ENCODE results near the gene PRSS48.
"Not testable (repeated sequence)": the region's sequence is repeated elsewhere in the genome, so short reads cannot be mapped to it uniquely, and the experiment has no call there.

The PRSS48 gene

DNA sequence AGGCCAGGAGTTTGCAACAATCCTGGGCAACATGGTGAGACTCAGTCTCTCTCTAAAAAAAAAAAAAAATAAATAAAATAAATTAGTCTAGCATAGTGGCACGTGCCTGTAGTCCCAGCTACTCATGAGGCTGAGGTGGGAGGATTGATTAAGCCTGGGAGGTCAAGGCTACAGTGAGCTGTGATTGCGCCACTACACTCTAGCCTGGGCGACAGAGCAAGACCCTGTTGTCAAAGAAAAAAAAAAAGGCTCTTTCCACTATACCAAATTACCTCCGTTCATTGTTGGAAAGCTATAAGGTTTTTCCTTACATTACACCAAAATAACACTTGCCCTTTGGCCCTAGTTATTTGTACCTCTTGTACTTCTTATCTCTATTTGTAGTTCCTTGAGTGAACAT is 9.9 kb upstream of the PRSS48 start:
- Histone ChIP-seq H3K79me2 (ENCODE audit: low read length) (no peaks in the 10 kb centered on the region), H3K9ac (ENCODE audit: low read length) (no peak overlapping the region), H3K36me3 (replicated peaks; ENCODE audit: low read depth, low read length) (no peaks in the 10 kb centered on the region), H4K20me1 (ENCODE audit: insufficient read depth, low read length) (no peaks in the 10 kb centered on the region), H3K27me3 (ENCODE audit: low read depth, low read length) (no peaks in the 10 kb centered on the region), H3K4me2 (ENCODE audit: low read length) (no peak overlapping the region), H2AFZ (ENCODE audit: low read depth, low read length) (no peak overlapping the region), H3K9me3 (ENCODE audit: insufficient read depth, low read length) (no peaks in the 10 kb centered on the region), H3K4me1 (ENCODE audit: low read length) (no peaks in the 10 kb centered on the region), H3K27ac (ENCODE audit: low read length) (no peak overlapping the region), H3K4me3 (ENCODE audit: low read length) (no peak overlapping the region)
- no peak for TF ChIP-seq EZH2phosphoT487 (IDR thresholded peaks at IDR 0.05; ENCODE audit: low read depth)
- TF ChIP-seq, protein P1, sequence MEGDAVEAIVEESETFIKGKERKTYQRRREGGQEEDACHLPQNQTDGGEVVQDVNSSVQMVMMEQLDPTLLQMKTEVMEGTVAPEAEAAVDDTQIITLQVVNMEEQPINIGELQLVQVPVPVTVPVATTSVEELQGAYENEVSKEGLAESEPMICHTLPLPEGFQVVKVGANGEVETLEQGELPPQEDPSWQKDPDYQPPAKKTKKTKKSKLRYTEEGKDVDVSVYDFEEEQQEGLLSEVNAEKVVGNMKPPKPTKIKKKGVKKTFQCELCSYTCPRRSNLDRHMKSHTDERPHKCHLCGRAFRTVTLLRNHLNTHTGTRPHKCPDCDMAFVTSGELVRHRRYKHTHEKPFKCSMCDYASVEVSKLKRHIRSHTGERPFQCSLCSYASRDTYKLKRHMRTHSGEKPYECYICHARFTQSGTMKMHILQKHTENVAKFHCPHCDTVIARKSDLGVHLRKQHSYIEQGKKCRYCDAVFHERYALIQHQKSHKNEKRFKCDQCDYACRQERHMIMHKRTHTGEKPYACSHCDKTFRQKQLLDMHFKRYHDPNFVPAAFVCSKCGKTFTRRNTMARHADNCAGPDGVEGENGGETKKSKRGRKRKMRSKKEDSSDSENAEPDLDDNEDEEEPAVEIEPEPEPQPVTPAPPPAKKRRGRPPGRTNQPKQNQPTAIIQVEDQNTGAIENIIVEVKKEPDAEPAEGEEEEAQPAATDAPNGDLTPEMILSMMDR (IDR thresholded peaks at IDR 0.05; ENCODE audit: low read depth, low read length): no peak

DNA sequence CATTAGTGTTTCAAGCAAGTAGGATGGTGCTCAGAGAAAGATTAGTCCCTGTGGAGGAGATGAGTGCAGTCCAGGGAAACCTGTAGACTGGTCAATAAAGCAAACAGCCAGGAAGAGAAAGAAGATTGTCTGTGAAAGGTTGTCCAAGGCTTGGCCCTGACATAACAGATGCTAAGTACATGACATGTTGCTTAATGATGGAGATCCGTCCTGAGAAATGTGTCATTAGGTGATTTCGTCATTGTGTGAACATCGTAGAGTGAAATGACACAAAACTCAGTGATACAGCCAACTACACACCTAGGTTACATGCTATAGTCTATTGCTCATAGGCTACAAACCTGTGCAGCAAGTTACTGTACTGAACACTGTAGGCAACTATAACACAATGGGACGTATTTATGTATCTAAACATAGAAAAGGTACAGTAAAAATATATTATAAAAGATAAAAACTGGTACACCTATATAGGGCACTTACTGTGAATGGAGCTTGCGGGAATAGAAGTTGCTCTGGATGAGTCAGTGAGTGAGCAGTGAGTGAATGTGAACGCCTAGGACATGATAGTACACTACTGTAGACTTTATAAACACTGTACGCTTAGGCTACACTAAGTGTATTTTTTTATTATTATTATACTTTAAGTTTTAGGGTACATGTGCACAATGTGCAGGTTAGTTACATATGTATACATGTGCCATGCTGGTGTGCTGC is 9.0 kb upstream of the PRSS48 start:
- no peaks in the 10 kb centered on the region for H4K20me1 ChIP-seq (ENCODE audit: insufficient read depth, low read length)
- no peaks in the 10 kb centered on the region for H3K4me1 ChIP-seq (ENCODE audit: low read length)
- H3K4me3 ChIP-seq (ENCODE audit: low read length): no peak overlapping the region
- H3K27me3 ChIP-seq (ENCODE audit: low read depth, low read length): no peaks in the 10 kb centered on the region
- no peak overlapping the region for H3K4me2 ChIP-seq (ENCODE audit: low read length)
- no peak overlapping the region for H3K27ac ChIP-seq (ENCODE audit: low read length)
- no peak overlapping the region for H2AFZ ChIP-seq (ENCODE audit: low read depth, low read length)
- H3K79me2 ChIP-seq (ENCODE audit: low read length): no peaks in the 10 kb centered on the region
- H3K9ac ChIP-seq (ENCODE audit: low read length): no peak overlapping the region
- H3K9me3 ChIP-seq (ENCODE audit: insufficient read depth, low read length): no peaks in the 10 kb centered on the region
- TF ChIP-seq EZH2phosphoT487 (IDR thresholded peaks at IDR 0.05; ENCODE audit: low read depth): no peak
- TF ChIP-seq, protein P1 (IDR thresholded peaks at IDR 0.05; ENCODE audit: low read depth, low read length): no peak
- no peaks in the 10 kb centered on the region for H3K36me3 ChIP-seq (replicated peaks; ENCODE audit: low read depth, low read length)

DNA sequence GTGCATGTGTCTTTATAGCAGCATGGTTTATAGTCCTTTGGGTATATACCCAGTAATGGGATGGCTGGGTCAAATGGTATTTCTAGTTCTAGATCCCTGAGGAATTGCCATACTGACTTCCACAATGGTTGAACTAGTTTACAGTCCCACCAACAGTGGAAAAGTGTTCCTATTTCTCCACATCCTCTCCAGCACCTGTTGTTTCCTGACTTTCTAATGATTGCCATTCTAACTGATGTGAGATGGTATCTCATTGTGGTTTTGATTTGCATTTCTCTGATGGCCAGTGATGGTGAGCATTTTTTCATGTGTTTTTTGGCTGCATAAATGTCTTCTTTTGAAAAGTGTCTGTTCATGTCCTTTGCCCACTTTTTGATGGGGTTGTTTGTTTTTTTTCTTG is 8.1 kb upstream of the PRSS48 start:
- not testable (repeated sequence) for H3K79me2 ChIP-seq (ENCODE audit: low read length); H4K20me1 ChIP-seq (ENCODE audit: insufficient read depth, low read length); H3K27me3 ChIP-seq (ENCODE audit: low read depth, low read length); H3K36me3 ChIP-seq (replicated peaks; ENCODE audit: low read depth, low read length); H3K4me3 ChIP-seq (ENCODE audit: low read length); H3K4me2 ChIP-seq (ENCODE audit: low read length); H3K9ac ChIP-seq (ENCODE audit: low read length); H2AFZ ChIP-seq (ENCODE audit: low read depth, low read length); H3K9me3 ChIP-seq (ENCODE audit: insufficient read depth, low read length); H3K27ac ChIP-seq (ENCODE audit: low read length); H3K4me1 ChIP-seq (ENCODE audit: low read length)

DNA sequence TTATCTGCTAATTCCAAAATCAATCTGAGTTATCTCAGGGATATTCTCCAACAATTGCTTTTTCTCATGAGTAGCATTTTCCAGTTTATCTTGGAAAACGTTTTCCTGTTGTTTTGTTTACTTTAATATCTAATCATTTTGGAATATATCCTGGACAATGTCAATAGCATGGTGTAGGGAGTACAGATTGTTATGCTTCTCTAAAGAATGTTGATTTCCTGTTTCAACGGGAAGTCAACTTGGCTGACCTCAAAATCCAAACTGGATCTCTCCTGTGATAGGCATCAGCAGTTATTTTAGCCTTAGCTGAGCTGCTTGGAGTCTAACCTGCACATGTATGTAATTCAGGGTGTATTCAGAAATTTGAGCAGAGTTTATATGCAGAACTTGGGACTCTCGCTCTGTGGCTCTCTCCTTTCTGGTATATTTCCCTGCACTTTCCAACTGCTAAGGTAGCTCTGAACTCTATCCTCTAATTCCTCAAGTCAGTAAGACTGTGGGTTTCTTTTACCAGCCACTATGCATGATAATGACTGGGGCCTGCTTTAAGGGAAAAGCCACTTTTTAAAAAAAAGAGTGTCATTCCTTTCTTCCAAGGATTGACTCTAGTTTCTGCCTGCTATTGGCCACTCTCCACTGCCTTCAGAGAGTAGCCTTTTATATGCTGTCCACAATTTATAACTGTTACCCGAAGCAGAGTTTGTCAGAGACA is 7.7 kb downstream of the PRSS48 start:
- Histone ChIP-seq H3K4me2 (ENCODE audit: low read length) (no peak overlapping the region), H3K9me3 (ENCODE audit: insufficient read depth, low read length) (peaks cover 7% of the 10 kb centered on the region; the same call in 1 of the 2 replicates), H3K4me1 (ENCODE audit: low read length) (no peaks in the 10 kb centered on the region), H3K9ac (ENCODE audit: low read length) (no peak overlapping the region), H3K4me3 (ENCODE audit: low read length) (no peak overlapping the region), H4K20me1 (ENCODE audit: insufficient read depth, low read length) (no peaks in the 10 kb centered on the region), H3K27me3 (ENCODE audit: low read depth, low read length) (no peaks in the 10 kb centered on the region), H2AFZ (ENCODE audit: low read depth, low read length) (no peak overlapping the region), H3K79me2 (ENCODE audit: low read length) (no peaks in the 10 kb centered on the region), H3K36me3 (replicated peaks; ENCODE audit: low read depth, low read length) (no peaks in the 10 kb centered on the region), H3K27ac (ENCODE audit: low read length) (no peak overlapping the region)
- TF ChIP-seq EZH2phosphoT487 (IDR thresholded peaks at IDR 0.05; ENCODE audit: low read depth): no peak
- TF ChIP-seq, protein P1 (IDR thresholded peaks at IDR 0.05; ENCODE audit: low read depth, low read length): no peak

All from OCI-LY3 (cell line).